ENCODE results near the gene GDPD5.

Gene GDPD5

DNA sequence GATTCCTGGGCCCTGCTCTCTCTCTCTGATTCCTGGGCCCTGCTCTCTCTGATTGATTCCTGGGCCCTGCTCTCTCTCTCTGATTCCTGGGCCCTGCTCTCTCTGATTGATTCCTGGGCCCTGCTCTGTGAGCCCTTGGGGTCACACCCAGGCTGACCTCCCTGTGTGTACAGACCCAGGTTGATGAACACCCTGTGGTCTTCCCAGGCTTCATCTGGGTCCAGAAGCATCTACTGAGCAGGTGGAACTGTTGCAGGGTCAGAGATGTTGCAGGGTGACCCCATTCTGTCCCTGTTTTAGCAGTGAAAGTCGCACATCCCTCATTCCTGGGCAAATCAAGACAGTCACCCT lies 16.3 kb upstream of the GDPD5 start:
- Histone ChIP-seq H3K9ac (ENCODE audit: low read depth, low read length) (no peak overlapping the region), H3K36me3 (ENCODE audit: control insufficient read depth, insufficient read depth, low read length) (no peaks in the 10 kb centered on the region), H3K9me3 (ENCODE audit: control insufficient read depth, insufficient read depth, low read length) (no peaks in the 10 kb centered on the region)

GRCh38 chr11:75541193-75542087 lies 15.7 kb upstream of the GDPD5 start:
- H3K36me3 ChIP-seq (ENCODE audit: control insufficient read depth, insufficient read depth, low read length) = no peaks in the 10 kb centered on the region
- no peaks in the 10 kb centered on the region for H3K9me3 ChIP-seq (ENCODE audit: control insufficient read depth, insufficient read depth, low read length)
- no peaks in the 10 kb centered on the region for H3K27me3 ChIP-seq (ENCODE audit: control insufficient read depth, insufficient read depth, low read length)
- no peaks in the 10 kb centered on the region for H3K4me1 ChIP-seq (ENCODE audit: control insufficient read depth, insufficient read depth, low read length)
- H3K4me3 ChIP-seq (ENCODE audit: low read depth, low read length) = no peak overlapping the region
- no peak overlapping the region for H3K27ac ChIP-seq (ENCODE audit: low read depth, low read length)
- no peak overlapping the region for H3K9ac ChIP-seq (ENCODE audit: low read depth, low read length)

More for the DNA sequence above, 16.3 kb upstream of the GDPD5 start:
- Histone ChIP-seq H3K27ac (ENCODE audit: low read depth, low read length) (no peak overlapping the region), H3K27me3 (ENCODE audit: control insufficient read depth, insufficient read depth, low read length) (no peaks in the 10 kb centered on the region), H3K4me3 (ENCODE audit: low read depth, low read length) (no peak overlapping the region), H3K4me1 (ENCODE audit: control insufficient read depth, insufficient read depth, low read length) (no peaks in the 10 kb centered on the region)

DNA sequence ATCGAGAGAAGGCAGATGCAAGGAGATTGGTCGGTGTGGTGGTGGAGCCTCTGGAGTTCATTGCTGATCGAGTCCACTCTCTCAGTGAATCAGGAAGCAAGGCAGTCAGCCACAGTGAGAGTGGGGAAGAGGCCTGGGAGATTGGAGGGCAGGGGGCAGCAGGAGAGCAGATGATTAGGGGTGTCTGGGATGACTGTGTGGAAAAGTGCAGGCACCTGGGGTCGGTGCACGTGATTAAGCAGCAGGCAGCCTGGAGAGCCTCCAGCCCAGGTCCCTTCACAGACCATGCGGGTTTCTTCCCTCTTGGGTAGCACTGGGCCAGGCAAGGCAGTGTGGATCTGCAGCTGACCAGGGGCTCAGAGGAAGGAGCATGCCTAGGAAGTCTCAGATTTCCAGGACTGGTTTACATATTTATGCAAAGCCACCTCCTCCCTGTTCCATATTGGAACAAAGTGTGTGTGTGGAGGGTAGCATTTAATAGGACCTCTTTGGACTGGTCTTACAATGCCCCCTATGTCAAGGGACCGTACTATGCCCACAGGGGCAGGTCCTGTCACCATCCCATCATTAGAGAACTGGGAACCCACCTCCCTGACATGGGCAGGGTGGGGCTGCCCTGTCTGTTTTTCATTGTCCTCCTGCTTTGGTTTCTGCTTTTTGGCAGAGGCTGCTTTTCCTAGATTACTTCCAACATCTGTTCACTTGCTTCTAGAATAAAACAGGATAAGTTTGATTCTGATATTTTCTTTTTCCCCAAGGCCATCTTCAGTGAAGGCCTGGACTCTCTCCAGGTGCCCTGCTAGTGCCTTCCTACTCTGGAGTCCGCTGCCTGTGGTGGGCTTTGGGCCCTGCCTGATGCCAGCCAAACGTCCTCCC lies 14.0 kb upstream of the GDPD5 start:
- no peaks in the 10 kb centered on the region for H3K4me1 ChIP-seq (ENCODE audit: control insufficient read depth, insufficient read depth, low read length)
- H3K27me3 ChIP-seq (ENCODE audit: control insufficient read depth, insufficient read depth, low read length) = no peaks in the 10 kb centered on the region
- no peak overlapping the region for H3K4me3 ChIP-seq (ENCODE audit: low read depth, low read length)
- no peak overlapping the region for H3K9ac ChIP-seq (ENCODE audit: low read depth, low read length)
- no peak overlapping the region for H3K27ac ChIP-seq (ENCODE audit: low read depth, low read length)
- no peaks in the 10 kb centered on the region for H3K36me3 ChIP-seq (ENCODE audit: control insufficient read depth, insufficient read depth, low read length)
- no peaks in the 10 kb centered on the region for H3K9me3 ChIP-seq (ENCODE audit: control insufficient read depth, insufficient read depth, low read length)

DNA sequence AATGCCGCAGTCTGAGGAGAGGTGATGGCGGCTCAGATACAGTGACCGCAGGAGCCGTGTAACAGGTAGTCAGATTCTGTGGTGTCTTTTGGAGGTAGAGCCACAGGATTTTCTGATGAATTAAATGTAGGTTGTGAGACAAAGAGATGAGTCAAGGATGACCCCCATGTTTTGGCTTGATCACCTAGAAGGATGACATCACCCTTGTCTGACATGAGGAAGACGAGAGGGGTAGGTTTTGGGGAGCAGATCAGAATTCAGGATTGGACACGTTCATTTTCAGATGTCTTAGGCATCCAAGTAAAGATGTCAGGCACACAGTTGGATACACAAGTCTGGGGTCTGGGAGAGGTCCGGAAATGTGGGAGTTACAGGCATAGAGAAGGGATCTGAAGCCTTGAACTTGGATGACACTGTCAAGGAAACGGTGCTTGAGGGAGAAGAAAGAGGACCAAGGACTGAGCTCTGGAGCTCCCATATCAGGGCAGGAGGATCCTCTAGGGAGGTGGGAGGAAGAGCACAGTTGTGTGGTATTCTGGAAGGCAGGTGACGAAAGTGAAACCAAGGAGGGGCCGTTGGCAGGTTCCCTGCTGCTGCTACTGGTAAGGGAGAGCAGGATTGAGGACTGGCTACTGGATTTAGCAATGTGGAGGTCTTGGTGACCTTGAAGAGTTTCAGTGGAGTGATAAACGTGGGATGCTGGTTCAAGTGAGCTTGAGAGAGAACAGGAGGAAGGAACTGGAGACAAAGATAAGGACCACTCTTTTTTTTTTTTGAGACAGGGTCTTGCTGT lies 12.6 kb upstream of the GDPD5 start:
- no peak overlapping the region for H3K27ac ChIP-seq (ENCODE audit: low read depth, low read length)
- H3K9ac ChIP-seq (ENCODE audit: low read depth, low read length) = no peak overlapping the region
- no peaks in the 10 kb centered on the region for H3K9me3 ChIP-seq (ENCODE audit: control insufficient read depth, insufficient read depth, low read length)
- H3K4me3 ChIP-seq (ENCODE audit: low read depth, low read length) = no peak overlapping the region
- no peaks in the 10 kb centered on the region for H3K36me3 ChIP-seq (ENCODE audit: control insufficient read depth, insufficient read depth, low read length)
- no peaks in the 10 kb centered on the region for H3K4me1 ChIP-seq (ENCODE audit: control insufficient read depth, insufficient read depth, low read length)
- H3K27me3 ChIP-seq (ENCODE audit: control insufficient read depth, insufficient read depth, low read length) = no peaks in the 10 kb centered on the region

DNA sequence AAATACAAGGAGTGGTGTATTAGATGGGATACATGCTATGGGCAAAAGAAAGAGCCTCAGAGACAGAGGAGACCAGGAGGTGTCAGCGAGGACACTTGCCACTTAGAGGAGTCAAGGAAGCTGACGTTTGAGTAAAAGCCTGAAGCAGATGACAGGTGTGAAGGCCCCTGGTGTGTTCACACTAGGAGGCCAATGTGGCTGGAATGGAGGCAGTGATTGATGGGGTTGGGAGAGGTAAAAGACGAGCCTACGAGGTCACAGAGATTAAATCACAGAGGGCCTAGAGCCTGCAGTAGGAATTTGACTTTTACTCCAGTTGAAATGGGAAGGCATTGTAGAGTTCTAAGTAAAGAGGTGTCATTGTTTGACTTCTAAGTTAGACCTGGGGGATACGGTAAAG lies 12.0 kb upstream of the GDPD5 start:
- H3K9me3 ChIP-seq (ENCODE audit: control insufficient read depth, insufficient read depth, low read length) = no peaks in the 10 kb centered on the region
- no peak overlapping the region for H3K4me3 ChIP-seq (ENCODE audit: low read depth, low read length)
- H3K27me3 ChIP-seq (ENCODE audit: control insufficient read depth, insufficient read depth, low read length) = no peaks in the 10 kb centered on the region
- H3K27ac ChIP-seq (ENCODE audit: low read depth, low read length) = no peak overlapping the region
- no peaks in the 10 kb centered on the region for H3K4me1 ChIP-seq (ENCODE audit: control insufficient read depth, insufficient read depth, low read length)
- H3K9ac ChIP-seq (ENCODE audit: low read depth, low read length) = no peak overlapping the region
- no peaks in the 10 kb centered on the region for H3K36me3 ChIP-seq (ENCODE audit: control insufficient read depth, insufficient read depth, low read length)

GRCh38 chr11:75536786-75537641 lies 11.3 kb upstream of the GDPD5 start:
- Histone ChIP-seq H3K27ac (ENCODE audit: low read depth, low read length) (no peak overlapping the region), H3K36me3 (ENCODE audit: control insufficient read depth, insufficient read depth, low read length) (no peaks in the 10 kb centered on the region), H3K9ac (ENCODE audit: low read depth, low read length) (no peak overlapping the region), H3K27me3 (ENCODE audit: control insufficient read depth, insufficient read depth, low read length) (no peaks in the 10 kb centered on the region), H3K9me3 (ENCODE audit: control insufficient read depth, insufficient read depth, low read length) (no peaks in the 10 kb centered on the region), H3K4me1 (ENCODE audit: control insufficient read depth, insufficient read depth, low read length) (peaks cover 3% of the 10 kb centered on the region), H3K4me3 (ENCODE audit: low read depth, low read length) (no peak overlapping the region)

DNA sequence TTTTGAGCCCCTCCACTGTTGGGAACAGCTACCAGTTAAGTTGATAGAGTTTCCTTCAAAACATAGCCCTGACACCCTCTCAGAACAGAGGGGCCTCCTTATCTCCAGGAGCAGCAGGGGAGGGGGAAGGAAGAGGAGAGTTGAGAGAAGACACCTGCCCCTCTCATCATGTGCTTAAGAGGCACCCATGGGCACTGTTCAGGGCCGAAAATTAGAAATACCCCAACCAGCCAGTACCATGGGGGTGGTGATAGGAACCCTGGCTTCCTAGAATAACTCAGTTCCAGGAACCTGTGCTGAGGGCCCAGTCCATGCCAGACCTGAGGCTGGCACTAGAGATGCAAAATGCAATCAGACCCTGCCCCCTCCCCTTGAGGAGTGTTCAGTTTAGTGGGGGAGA lies 9.3 kb upstream of the GDPD5 start:
- Histone ChIP-seq H3K4me1 (ENCODE audit: control insufficient read depth, insufficient read depth, low read length) (peaks cover 4% of the 10 kb centered on the region), H3K4me3 (ENCODE audit: low read depth, low read length) (no peak overlapping the region), H3K9ac (ENCODE audit: low read depth, low read length) (no peak overlapping the region), H3K27me3 (ENCODE audit: control insufficient read depth, insufficient read depth, low read length) (no peaks in the 10 kb centered on the region), H3K9me3 (ENCODE audit: control insufficient read depth, insufficient read depth, low read length) (no peaks in the 10 kb centered on the region), H3K36me3 (ENCODE audit: control insufficient read depth, insufficient read depth, low read length) (no peaks in the 10 kb centered on the region), H3K27ac (ENCODE audit: low read depth, low read length) (no peak overlapping the region)

- H3K4me1 ChIP-seq (ENCODE audit: control insufficient read depth, insufficient read depth, low read length) = peaks cover 4% of the 10 kb centered on the region
- no peak overlapping the region for H3K4me3 ChIP-seq (ENCODE audit: low read depth, low read length)
- H3K27ac ChIP-seq (ENCODE audit: low read depth, low read length) = no peak overlapping the region
- H3K27me3 ChIP-seq (ENCODE audit: control insufficient read depth, insufficient read depth, low read length) = no peaks in the 10 kb centered on the region
- H3K9ac ChIP-seq (ENCODE audit: low read depth, low read length) = no peak overlapping the region
- no peaks in the 10 kb centered on the region for H3K9me3 ChIP-seq (ENCODE audit: control insufficient read depth, insufficient read depth, low read length)
- no peaks in the 10 kb centered on the region for H3K36me3 ChIP-seq (ENCODE audit: control insufficient read depth, insufficient read depth, low read length)
These were observed 8.7 kb upstream of the GDPD5 start for GRCh38 chr11:75534259-75535069.

- Histone ChIP-seq H3K36me3 (ENCODE audit: control insufficient read depth, insufficient read depth, low read length) (no peaks in the 10 kb centered on the region), H3K27me3 (ENCODE audit: control insufficient read depth, insufficient read depth, low read length) (no peaks in the 10 kb centered on the region), H3K4me3 (ENCODE audit: low read depth, low read length) (no peak overlapping the region), H3K9ac (ENCODE audit: low read depth, low read length) (no peak overlapping the region), H3K9me3 (ENCODE audit: control insufficient read depth, insufficient read depth, low read length) (no peaks in the 10 kb centered on the region), H3K27ac (ENCODE audit: low read depth, low read length) (no peak overlapping the region), H3K4me1 (ENCODE audit: control insufficient read depth, insufficient read depth, low read length) (peaks cover 4% of the 10 kb centered on the region)
These were observed 8.1 kb upstream of the GDPD5 start for GRCh38 chr11:75533896-75534258.
